HepG2 (cell line): ENCODE measurements around the gene NME2.

Experiments used
- IRX3 ChIP-seq: sonication (generic); formaldehyde crosslinking; IDR thresholded peaks from 2 replicates; pipeline ENCODE4 v1.8.1; 2023; ENCODE audit warnings: mild to moderate bottlenecking, low read depth, missing genetic modification reagents, borderline replicate concordance
- MAFK ChIP-seq, 2 experiments: IDR thresholded peaks in 1 of 2; conservative IDR thresholded peaks in 1 of 2; 2 replicates each; pipeline ENCODE4 v1.6.1; 2011; ENCODE audit warnings: improper control_type of control experiment in 2 of 2, low read length in 2 of 2

GRCh38 chr17:51118330-51119195 is 47.6 kb upstream of the NME2 start:
- TF ChIP-seq MAFK (conservative IDR thresholded peaks at IDR 0.05 in 1 of 2, IDR thresholded peaks at IDR 0.05 in 1 of 2; ENCODE audit: low read length in 2 of 2) (no peak), IRX3 (no peak)
